GM19043 (cell line): ENCODE data around the gene AFF3.

Experiments
- ATAC-seq: cut with Tn5 transposase; IDR thresholded peaks from one replicate; pipeline ENCODE4 v1.9.1; 2021; ENCODE audit warnings: low read depth; ENCODE audit not compliant: unreplicated experiment

The AFF3 gene

GRCh38 chr2:100045000-100045399 lies 97.4 kb downstream of the AFF3 start:
- no peak for ATAC-seq

- ATAC-seq = no peak
These were observed 98.5 kb downstream of the AFF3 start for GRCh38 chr2:100043891-100044255.

- no peak for ATAC-seq
These were observed 99.1 kb downstream of the AFF3 start for GRCh38 chr2:100043081-100043890.

GRCh38 chr2:100042562-100042961 lies 99.8 kb downstream of the AFF3 start:
- ATAC-seq = no peak

- no peak for ATAC-seq
These were observed 100.4 kb downstream of the AFF3 start for GRCh38 chr2:100041946-100042345.

GRCh38 chr2:100041385-100041784 lies 101.0 kb downstream of the AFF3 start:
- ATAC-seq = no peak

- no peak for ATAC-seq
These were observed 101.5 kb downstream of the AFF3 start for GRCh38 chr2:100040906-100041305.

- ATAC-seq = no peak
These were observed 103.0 kb downstream of the AFF3 start for GRCh38 chr2:100039291-100039980.

GRCh38 chr2:100038011-100038410 lies 104.4 kb downstream of the AFF3 start:
- ATAC-seq = no peak

- ATAC-seq = no peak
These were observed 105.6 kb downstream of the AFF3 start for GRCh38 chr2:100036793-100037192.

- no peak for ATAC-seq
These were observed 106.4 kb downstream of the AFF3 start for GRCh38 chr2:100036026-100036425.

GRCh38 chr2:100034431-100034830 lies 108.0 kb downstream of the AFF3 start:
- no peak for ATAC-seq

GRCh38 chr2:100033976-100034375 lies 108.4 kb downstream of the AFF3 start:
- ATAC-seq = no peak

- no peak for ATAC-seq
These were observed 110.8 kb downstream of the AFF3 start for GRCh38 chr2:100031604-100032003.

GRCh38 chr2:100029460-100029859 lies 112.9 kb downstream of the AFF3 start:
- ATAC-seq = no peak

- no peak for ATAC-seq
These were observed 120.5 kb downstream of the AFF3 start for GRCh38 chr2:100021791-100022340.

GRCh38 chr2:100019499-100019898 lies 122.9 kb downstream of the AFF3 start:
- ATAC-seq = no peak

GRCh38 chr2:100018341-100019193 lies 123.8 kb downstream of the AFF3 start:
- no peak for ATAC-seq

GRCh38 chr2:100017633-100018032 lies 124.8 kb downstream of the AFF3 start:
- ATAC-seq = no peak

GRCh38 chr2:100016756-100017155 lies 125.6 kb downstream of the AFF3 start:
- ATAC-seq = no peak

- ATAC-seq = no peak
These were observed 126.5 kb downstream of the AFF3 start for GRCh38 chr2:100015849-100016248.
